ENCODE data around the gene GPR87. TPM values are rescaled to one million over a fixed set of nuclear protein-coding genes. Genes with fewer than 3 reads are reported as not detected.

Gene GPR87
- total RNA-seq, 1 donor from 2014 or later = not detected

- Histone ChIP-seq H3K9ac (ENCODE audit: low read depth in 1 of 3, low read length in 3 of 3) (no peak overlapping the region), H3K27me3 (ENCODE audit: control insufficient read depth in 3 of 3, insufficient read depth in 3 of 3, low read length in 3 of 3) (no peaks in the 10 kb centered on the region), H3K36me3 (ENCODE audit: control insufficient read depth in 3 of 3, insufficient read depth in 3 of 3, low read length in 3 of 3) (no peaks in the 10 kb centered on the region), H3K27ac (ENCODE audit: low read depth, low read length) (no peak overlapping the region), H3K4me3 (ENCODE audit: low read length in 3 of 3) (no peak overlapping the region), H3K9me3 (ENCODE audit: control insufficient read depth in 3 of 3, low read length in 3 of 3) (no peaks in the 10 kb centered on the region), H3K4me1 (ENCODE audit: control insufficient read depth in 3 of 3, insufficient read depth in 3 of 3, low read length in 3 of 3) (no peaks in the 10 kb centered on the region)
These were observed 41.5 kb downstream of the GPR87 start for GRCh38 chr3:151275091-151275490.

GRCh38 chr3:151269631-151270030 is 47.0 kb downstream of the GPR87 start:
- Histone ChIP-seq H3K4me3 (ENCODE audit: low read length in 3 of 3) (no peak overlapping the region), H3K9ac (ENCODE audit: low read depth in 1 of 3, low read length in 3 of 3) (no peak overlapping the region), H3K36me3 (ENCODE audit: control insufficient read depth in 3 of 3, insufficient read depth in 3 of 3, low read length in 3 of 3) (no peaks in the 10 kb centered on the region), H3K27me3 (ENCODE audit: control insufficient read depth in 3 of 3, insufficient read depth in 3 of 3, low read length in 3 of 3) (no peaks in the 10 kb centered on the region), H3K9me3 (ENCODE audit: control insufficient read depth in 3 of 3, low read length in 3 of 3) (no peaks in the 10 kb centered on the region), H3K27ac (ENCODE audit: low read depth, low read length) (no peak overlapping the region), H3K4me1 (ENCODE audit: control insufficient read depth in 3 of 3, insufficient read depth in 3 of 3, low read length in 3 of 3) (peaks cover 0 to 3% (median 0%) of the 10 kb centered on the region in 3 donors)

GRCh38 chr3:151268267-151269235 is 48.1 kb downstream of the GPR87 start:
- no peak overlapping the region for H3K27ac ChIP-seq (ENCODE audit: low read depth, low read length)
- no peak overlapping the region for H3K4me3 ChIP-seq (ENCODE audit: low read length in 3 of 3)
- H3K27me3 ChIP-seq (ENCODE audit: control insufficient read depth in 3 of 3, insufficient read depth in 3 of 3, low read length in 3 of 3) = no peaks in the 10 kb centered on the region
- H3K36me3 ChIP-seq (ENCODE audit: control insufficient read depth in 3 of 3, insufficient read depth in 3 of 3, low read length in 3 of 3) = no peaks in the 10 kb centered on the region
- H3K4me1 ChIP-seq (ENCODE audit: control insufficient read depth in 3 of 3, insufficient read depth in 3 of 3, low read length in 3 of 3) = peaks cover 0 to 3% (median 0%) of the 10 kb centered on the region in 3 donors
- no peak overlapping the region for H3K9ac ChIP-seq (ENCODE audit: low read depth in 1 of 3, low read length in 3 of 3)
- no peaks in the 10 kb centered on the region for H3K9me3 ChIP-seq (ENCODE audit: control insufficient read depth in 3 of 3, low read length in 3 of 3)

- no peak overlapping the region for H3K27ac ChIP-seq (ENCODE audit: low read depth, low read length)
- no peaks in the 10 kb centered on the region for H3K36me3 ChIP-seq (ENCODE audit: control insufficient read depth in 3 of 3, insufficient read depth in 3 of 3, low read length in 3 of 3)
These were observed 49.6 kb downstream of the GPR87 start for GRCh38 chr3:151267066-151267465.

GRCh38 chr3:151265866-151266265 is 50.8 kb downstream of the GPR87 start:
- no peaks in the 10 kb centered on the region for H3K36me3 ChIP-seq (ENCODE audit: control insufficient read depth in 3 of 3, insufficient read depth in 3 of 3, low read length in 3 of 3)
- H3K27me3 ChIP-seq (ENCODE audit: control insufficient read depth in 3 of 3, insufficient read depth in 3 of 3, low read length in 3 of 3) = no peaks in the 10 kb centered on the region
- peak overlapping the region; percentile 9 for H3K27ac ChIP-seq (ENCODE audit: low read depth, low read length)
- no peak overlapping the region for H3K9ac ChIP-seq (ENCODE audit: low read depth in 1 of 3, low read length in 3 of 3)
- H3K4me1 ChIP-seq (ENCODE audit: control insufficient read depth in 3 of 3, insufficient read depth in 3 of 3, low read length in 3 of 3) = peaks cover 0 to 3% (median 0%) of the 10 kb centered on the region in 3 donors
- H3K4me3 ChIP-seq (ENCODE audit: low read length in 3 of 3) = no peak overlapping the region
- no peaks in the 10 kb centered on the region for H3K9me3 ChIP-seq (ENCODE audit: control insufficient read depth in 3 of 3, low read length in 3 of 3)

More at GRCh38 chr3:151267066-151267465, 49.6 kb downstream of the GPR87 start:
- H3K9me3 ChIP-seq (ENCODE audit: control insufficient read depth in 3 of 3, low read length in 3 of 3) = no peaks in the 10 kb centered on the region
- H3K9ac ChIP-seq (ENCODE audit: low read depth in 1 of 3, low read length in 3 of 3) = no peak overlapping the region
- H3K4me3 ChIP-seq (ENCODE audit: low read length in 3 of 3) = no peak overlapping the region
- H3K4me1 ChIP-seq (ENCODE audit: control insufficient read depth in 3 of 3, insufficient read depth in 3 of 3, low read length in 3 of 3) = peaks cover 0 to 3% (median 0%) of the 10 kb centered on the region in 3 donors
- H3K27me3 ChIP-seq (ENCODE audit: control insufficient read depth in 3 of 3, insufficient read depth in 3 of 3, low read length in 3 of 3) = no peaks in the 10 kb centered on the region

GRCh38 chr3:151265166-151265565 is 51.5 kb downstream of the GPR87 start:
- Histone ChIP-seq H3K9me3 (ENCODE audit: control insufficient read depth in 3 of 3, low read length in 3 of 3) (no peaks in the 10 kb centered on the region), H3K4me1 (ENCODE audit: control insufficient read depth in 3 of 3, insufficient read depth in 3 of 3, low read length in 3 of 3) (peaks cover 0 to 3% (median 0%) of the 10 kb centered on the region in 3 donors), H3K4me3 (ENCODE audit: low read length in 3 of 3) (no peak overlapping the region), H3K27me3 (ENCODE audit: control insufficient read depth in 3 of 3, insufficient read depth in 3 of 3, low read length in 3 of 3) (no peaks in the 10 kb centered on the region), H3K9ac (ENCODE audit: low read depth in 1 of 3, low read length in 3 of 3) (no peak overlapping the region), H3K27ac (ENCODE audit: low read depth, low read length) (no peak overlapping the region), H3K36me3 (ENCODE audit: control insufficient read depth in 3 of 3, insufficient read depth in 3 of 3, low read length in 3 of 3) (no peaks in the 10 kb centered on the region)

- no peaks in the 10 kb centered on the region for H3K27me3 ChIP-seq (ENCODE audit: control insufficient read depth in 3 of 3, insufficient read depth in 3 of 3, low read length in 3 of 3)
- H3K9me3 ChIP-seq (ENCODE audit: control insufficient read depth in 3 of 3, low read length in 3 of 3) = no peaks in the 10 kb centered on the region
- no peak overlapping the region for H3K9ac ChIP-seq (ENCODE audit: low read depth in 1 of 3, low read length in 3 of 3)
- H3K4me1 ChIP-seq (ENCODE audit: control insufficient read depth in 3 of 3, insufficient read depth in 3 of 3, low read length in 3 of 3) = peaks cover 0 to under 1% (median 0%) of the 10 kb centered on the region in 3 donors
- no peak overlapping the region for H3K27ac ChIP-seq (ENCODE audit: low read depth, low read length)
- no peak overlapping the region for H3K4me3 ChIP-seq (ENCODE audit: low read length in 3 of 3)
- H3K36me3 ChIP-seq (ENCODE audit: control insufficient read depth in 3 of 3, insufficient read depth in 3 of 3, low read length in 3 of 3) = no peaks in the 10 kb centered on the region
These were observed 52.0 kb downstream of the GPR87 start for GRCh38 chr3:151264605-151265004.

GRCh38 chr3:151262871-151263525 is 53.6 kb downstream of the GPR87 start:
- no peaks in the 10 kb centered on the region for H3K4me1 ChIP-seq (ENCODE audit: control insufficient read depth in 3 of 3, insufficient read depth in 3 of 3, low read length in 3 of 3)
- no peaks in the 10 kb centered on the region for H3K36me3 ChIP-seq (ENCODE audit: control insufficient read depth in 3 of 3, insufficient read depth in 3 of 3, low read length in 3 of 3)
- no peak overlapping the region for H3K27ac ChIP-seq (ENCODE audit: low read depth, low read length)

GRCh38 chr3:151259664-151260063 is 57.0 kb downstream of the GPR87 start:
- Histone ChIP-seq H3K36me3 (ENCODE audit: control insufficient read depth in 3 of 3, insufficient read depth in 3 of 3, low read length in 3 of 3) (no peaks in the 10 kb centered on the region), H3K27me3 (ENCODE audit: control insufficient read depth in 3 of 3, insufficient read depth in 3 of 3, low read length in 3 of 3) (no peaks in the 10 kb centered on the region), H3K4me3 (ENCODE audit: low read length in 3 of 3) (no peak overlapping the region), H3K27ac (ENCODE audit: low read depth, low read length) (no peak overlapping the region), H3K9me3 (ENCODE audit: control insufficient read depth in 3 of 3, low read length in 3 of 3) (no peaks in the 10 kb centered on the region), H3K9ac (ENCODE audit: low read depth in 1 of 3, low read length in 3 of 3) (no peak overlapping the region), H3K4me1 (ENCODE audit: control insufficient read depth in 3 of 3, insufficient read depth in 3 of 3, low read length in 3 of 3) (no peaks in the 10 kb centered on the region)

More at GRCh38 chr3:151262871-151263525, 53.6 kb downstream of the GPR87 start:
- Histone ChIP-seq H3K9me3 (ENCODE audit: control insufficient read depth in 3 of 3, low read length in 3 of 3) (no peaks in the 10 kb centered on the region), H3K27me3 (ENCODE audit: control insufficient read depth in 3 of 3, insufficient read depth in 3 of 3, low read length in 3 of 3) (no peaks in the 10 kb centered on the region), H3K9ac (ENCODE audit: low read depth in 1 of 3, low read length in 3 of 3) (no peak overlapping the region), H3K4me3 (ENCODE audit: low read length in 3 of 3) (no peak overlapping the region)

- H3K4me3 ChIP-seq (ENCODE audit: low read length in 3 of 3) = no peak overlapping the region
- no peaks in the 10 kb centered on the region for H3K9me3 ChIP-seq (ENCODE audit: control insufficient read depth in 3 of 3, low read length in 3 of 3)
- H3K36me3 ChIP-seq (ENCODE audit: control insufficient read depth in 3 of 3, insufficient read depth in 3 of 3, low read length in 3 of 3) = no peaks in the 10 kb centered on the region
- H3K9ac ChIP-seq (ENCODE audit: low read depth in 1 of 3, low read length in 3 of 3) = no peak overlapping the region
- peaks cover 0 to 5% (median 2%) of the 10 kb centered on the region in 3 donors for H3K4me1 ChIP-seq (ENCODE audit: control insufficient read depth in 3 of 3, insufficient read depth in 3 of 3, low read length in 3 of 3)
- no peaks in the 10 kb centered on the region for H3K27me3 ChIP-seq (ENCODE audit: control insufficient read depth in 3 of 3, insufficient read depth in 3 of 3, low read length in 3 of 3)
- H3K27ac ChIP-seq (ENCODE audit: low read depth, low read length) = no peak overlapping the region
These were observed 59.9 kb downstream of the GPR87 start for GRCh38 chr3:151256749-151257148.

Measured in skeletal muscle tissue (tissue), 4 donors.